Hematopoietic multipotent progenitor cell treated with erythropoietin and hydrocortisone succinate and interleukin-3 and kit ligand, for 8 days (in vitro differentiated cells): ENCODE measurements around the gene MICAL1.

Experiments
- DNase-seq: peaks from one replicate; pipeline ENCODE4 v3.0.0-alpha.2; 2015

The MICAL1 gene

GRCh38 chr6:109455437-109456110, at the start of gene MICAL1:
Gene MICAL1, minus strand, starts transcription at chr6:109455772. Its CDS starts 1,576 bp downstream, at chr6:109454196.
- peak; percentile 75 for DNase-seq

DNA sequence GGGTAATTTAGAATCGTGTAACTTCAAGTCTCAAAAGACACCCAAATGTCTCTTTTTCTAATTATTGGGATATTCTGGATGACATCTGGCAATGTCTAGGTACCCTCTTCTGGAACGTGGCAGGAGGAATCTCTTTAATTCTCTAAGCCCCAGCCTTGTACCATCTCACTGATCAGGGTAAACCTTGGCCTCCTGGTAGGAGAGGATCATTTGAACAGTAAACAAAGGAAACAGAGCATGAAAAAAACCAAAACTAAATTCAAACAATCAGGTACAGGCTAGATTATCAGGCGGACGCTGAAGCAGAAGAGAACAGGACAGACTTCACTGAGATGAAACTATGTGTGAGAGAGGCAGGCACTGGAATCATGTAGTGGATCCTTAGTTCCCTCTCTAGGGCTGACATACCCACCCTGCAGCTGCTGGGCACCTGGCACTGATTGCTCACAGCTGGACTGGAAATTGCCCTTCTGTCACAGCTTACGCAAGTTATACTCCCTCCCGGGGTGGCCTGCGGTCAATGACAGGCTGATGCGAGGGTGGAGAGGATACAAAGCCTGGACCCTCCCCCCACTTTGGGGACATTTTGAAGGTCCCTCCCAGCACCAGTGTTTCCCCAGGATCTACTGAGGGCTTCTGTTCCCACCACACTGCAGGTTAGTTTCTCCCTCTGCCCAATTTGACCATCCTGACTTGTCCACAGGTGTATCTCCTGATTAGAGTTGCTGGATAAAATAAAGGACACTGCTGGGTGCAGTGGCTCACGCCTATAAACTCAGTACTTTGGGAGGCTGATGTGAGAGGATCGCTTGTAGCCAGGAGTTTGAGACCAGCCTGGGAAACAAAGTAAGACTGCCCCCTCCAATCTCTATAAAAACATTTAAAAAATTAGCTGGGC, 48.0 kb upstream of the MICAL1 start:
- no peak for DNase-seq

DNA sequence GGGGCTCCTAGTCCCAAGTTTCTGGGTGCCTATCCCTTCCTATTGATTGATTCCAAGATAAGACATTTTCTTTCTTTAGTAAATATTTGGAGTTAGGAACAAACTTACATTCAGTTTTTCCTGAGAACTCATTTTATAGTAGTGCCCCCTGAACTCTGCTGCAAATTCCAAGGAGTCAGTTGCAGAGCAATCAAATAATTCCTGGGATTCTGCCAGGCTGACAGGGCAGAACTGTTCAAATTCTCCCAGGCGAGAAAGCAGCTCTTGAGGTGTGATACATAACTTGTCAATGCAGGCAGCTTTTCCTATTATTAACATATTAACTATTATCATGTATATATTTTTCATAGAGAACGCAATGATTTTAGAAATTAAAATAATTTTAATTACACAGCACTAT, 43.4 kb upstream of the MICAL1 start:
- DNase-seq, result no peak

GRCh38 chr6:109498052-109498451, 42.5 kb upstream of the MICAL1 start:
- no peak for DNase-seq

- no peak for DNase-seq
Observed at GRCh38 chr6:109496036-109496772, 40.6 kb upstream of the MICAL1 start.

- no peak for DNase-seq
Observed at GRCh38 chr6:109493865-109494264, 38.3 kb upstream of the MICAL1 start.

GRCh38 chr6:109491207-109491938, 35.8 kb upstream of the MICAL1 start:
- peak; percentile 29 for DNase-seq

DNA sequence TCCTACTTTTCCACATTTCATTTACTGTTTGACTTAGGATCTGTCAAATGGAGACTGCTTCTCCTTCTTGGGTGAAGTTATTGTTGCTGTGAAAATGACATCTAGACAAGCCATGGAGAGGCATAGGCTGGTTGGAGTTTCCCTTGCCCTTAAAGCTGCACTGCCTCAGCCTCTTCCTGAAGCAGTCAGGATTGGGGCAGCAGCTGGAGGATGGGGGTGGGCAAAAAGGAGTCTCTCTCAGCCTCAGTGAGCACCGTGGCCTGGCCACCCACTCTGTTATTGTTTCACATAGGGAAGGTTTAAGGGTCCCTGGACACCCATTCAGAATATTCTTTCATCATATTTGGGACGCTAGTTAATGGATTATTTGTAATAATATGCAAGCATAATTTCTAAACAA, 35.1 kb upstream of the MICAL1 start:
- no peak for DNase-seq

DNA sequence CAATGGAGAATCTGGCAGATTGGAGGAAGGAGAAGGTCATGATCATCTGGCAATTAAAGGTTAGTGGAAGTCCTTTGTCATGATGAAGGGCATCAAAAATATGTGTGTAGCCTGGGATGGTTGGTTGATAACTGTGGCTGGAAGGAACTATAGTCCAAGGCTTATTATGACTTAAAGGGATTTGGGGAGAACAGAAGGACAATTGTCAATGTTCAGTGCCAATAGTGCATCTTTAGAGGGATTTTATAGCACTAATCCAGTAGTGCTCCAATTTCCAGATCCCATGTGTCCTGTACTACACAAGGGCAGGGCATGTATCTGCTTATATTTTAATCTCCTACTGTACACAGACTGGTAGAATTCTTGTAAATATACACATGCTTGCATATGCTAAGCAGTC, 32.4 kb upstream of the MICAL1 start:
- DNase-seq, result no peak

DNA sequence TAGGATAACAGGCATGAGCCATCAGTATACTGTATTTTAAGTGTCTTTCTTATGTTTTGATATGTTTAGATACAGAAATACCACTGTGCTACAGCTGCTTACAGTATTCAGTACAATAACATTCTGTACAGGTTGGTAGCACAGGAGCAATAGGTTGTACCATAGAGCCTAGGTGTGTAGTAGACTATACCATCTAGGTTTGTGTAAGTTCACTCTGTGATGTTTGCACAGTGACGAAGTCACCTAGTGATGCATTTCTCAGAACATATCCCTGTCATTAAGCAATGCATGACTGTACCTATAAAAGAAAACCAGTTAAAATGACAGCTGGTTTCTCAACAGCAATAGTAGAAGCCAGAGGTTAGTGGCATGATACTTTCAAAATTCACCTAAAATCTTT, 30.5 kb upstream of the MICAL1 start:
- no peak for DNase-seq

GRCh38 chr6:109485266-109485935, 29.8 kb upstream of the MICAL1 start:
- no peak for DNase-seq

- DNase-seq, result no peak
Observed at GRCh38 chr6:109484122-109484521, 28.6 kb upstream of the MICAL1 start.

DNA sequence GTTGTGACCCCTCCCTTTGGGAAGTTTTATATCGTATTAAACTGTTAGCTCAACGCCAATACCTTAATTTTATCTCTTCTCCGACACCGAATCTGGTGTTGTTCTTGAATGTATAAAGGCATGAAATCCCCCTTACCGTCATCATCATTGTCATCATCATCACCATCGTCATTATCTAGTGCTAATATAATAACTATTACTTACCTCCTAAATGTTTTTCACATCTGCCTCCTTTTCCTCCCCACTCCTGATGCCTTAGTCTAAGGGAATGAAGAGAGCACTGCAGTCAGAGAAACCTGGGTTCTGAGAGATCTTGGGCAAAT, 28.1 kb upstream of the MICAL1 start:
- DNase-seq, result no peak

- DNase-seq, result peak; percentile 88
Observed at GRCh38 chr6:109482905-109483734, 27.5 kb upstream of the MICAL1 start, which contains the start of gene ZBTB24. Gene ZBTB24, minus strand, starts transcription at chr6:109483219. Its CDS starts 1,193 bp downstream, at chr6:109482026.

- DNase-seq, result no peak
Observed at GRCh38 chr6:109480993-109481480, 25.5 kb upstream of the MICAL1 start.

DNA sequence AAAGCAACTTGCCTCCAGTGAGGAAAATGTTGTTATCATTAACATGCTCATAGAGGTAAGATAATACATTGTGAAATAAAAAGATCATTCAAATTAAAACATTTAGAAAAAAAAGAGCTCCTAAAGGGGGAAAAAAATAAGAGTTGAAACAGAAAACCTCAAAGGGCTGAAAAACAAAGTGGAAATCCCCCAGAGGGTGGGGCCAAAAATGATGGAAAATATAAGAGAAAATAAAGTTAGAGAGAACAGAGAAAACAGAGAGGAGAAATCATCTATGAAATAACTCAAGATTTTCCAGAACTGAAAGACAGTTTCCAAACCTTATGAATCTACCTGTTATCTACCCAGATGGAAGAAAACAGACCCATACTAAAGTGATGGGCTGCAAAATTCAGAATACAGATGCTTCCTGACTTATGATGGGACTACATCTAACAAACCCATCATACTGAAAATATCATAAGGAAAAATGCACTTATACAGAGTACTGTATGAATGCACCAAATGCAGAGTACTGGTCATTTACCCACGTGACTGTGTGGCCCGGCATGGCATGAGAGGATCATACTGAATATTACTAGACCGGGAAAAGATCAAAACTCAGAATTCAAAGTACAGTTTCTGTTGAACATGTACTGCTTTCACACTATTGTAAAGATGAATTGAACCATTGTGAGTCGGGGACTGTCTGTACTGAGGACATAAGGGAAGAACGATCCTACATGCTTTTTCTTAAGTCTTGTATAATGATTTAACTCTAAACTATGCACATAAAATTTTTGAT, 23.5 kb upstream of the MICAL1 start:
- no peak for DNase-seq

DNA sequence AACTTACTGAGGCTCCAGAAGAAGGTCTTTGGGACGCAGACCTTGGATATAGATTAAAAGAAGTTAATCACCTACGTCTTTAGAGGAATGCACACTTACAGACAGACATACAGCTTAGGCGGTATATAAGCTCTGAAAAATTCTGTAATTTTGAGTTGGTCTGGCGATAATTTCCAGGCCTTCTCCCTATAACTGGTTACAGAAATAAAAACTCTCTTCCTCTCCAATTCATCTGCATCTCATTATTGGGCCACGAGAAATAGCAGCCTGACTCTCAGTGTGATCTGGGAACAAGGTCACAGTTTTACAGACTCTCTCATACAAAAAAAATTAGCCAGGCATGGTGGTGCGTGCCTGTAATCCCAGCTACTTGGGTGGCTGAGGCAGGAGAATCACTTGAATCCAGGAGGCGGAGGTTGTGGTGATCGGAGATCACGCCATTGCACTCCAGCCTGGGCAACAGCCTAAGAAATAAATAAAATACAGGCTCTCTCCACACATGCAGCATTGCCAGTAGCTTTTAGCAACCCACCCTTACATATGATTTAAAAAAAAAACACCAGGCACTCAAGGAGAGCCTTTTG, 22.7 kb upstream of the MICAL1 start:
- DNase-seq, result no peak

DNA sequence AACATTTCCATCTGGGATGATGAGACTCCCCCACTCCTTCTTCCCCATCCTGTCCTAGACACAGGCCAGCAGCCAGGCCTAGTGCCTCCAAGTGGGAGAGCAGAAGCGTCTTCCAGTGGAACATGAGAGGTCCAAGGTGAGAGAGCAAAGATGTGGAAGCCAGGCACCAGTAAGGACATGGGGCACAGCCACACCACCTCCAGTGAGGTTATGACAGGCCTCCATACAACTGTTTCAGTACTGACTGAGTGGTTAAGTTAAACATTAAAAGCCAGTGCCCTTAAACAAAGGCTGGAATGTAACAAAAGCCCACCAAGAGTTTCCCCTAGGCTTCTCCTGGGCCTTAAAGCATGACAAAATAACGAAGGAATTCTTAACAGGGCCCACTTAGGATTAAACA, 22.2 kb upstream of the MICAL1 start:
- no peak for DNase-seq

DNA sequence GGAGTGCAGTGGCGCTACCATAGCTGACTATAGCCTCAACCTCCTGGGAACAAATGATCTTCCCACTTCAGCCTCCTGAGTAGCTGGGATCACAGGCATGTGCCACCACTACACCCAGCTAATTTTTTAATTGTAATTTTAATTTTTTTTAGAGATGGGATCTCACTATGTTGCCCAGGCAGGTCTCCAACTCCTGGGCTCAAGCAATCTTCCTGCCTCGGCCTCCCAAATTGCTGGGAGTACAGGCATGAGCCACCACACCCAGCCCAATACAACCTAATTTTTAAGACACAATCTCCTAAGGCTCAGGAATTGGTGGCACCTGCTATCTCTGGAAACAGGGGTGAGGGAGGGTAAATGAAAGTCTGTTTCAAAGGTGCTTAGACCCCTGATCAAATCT, 21.6 kb upstream of the MICAL1 start:
- DNase-seq, result no peak

DNA sequence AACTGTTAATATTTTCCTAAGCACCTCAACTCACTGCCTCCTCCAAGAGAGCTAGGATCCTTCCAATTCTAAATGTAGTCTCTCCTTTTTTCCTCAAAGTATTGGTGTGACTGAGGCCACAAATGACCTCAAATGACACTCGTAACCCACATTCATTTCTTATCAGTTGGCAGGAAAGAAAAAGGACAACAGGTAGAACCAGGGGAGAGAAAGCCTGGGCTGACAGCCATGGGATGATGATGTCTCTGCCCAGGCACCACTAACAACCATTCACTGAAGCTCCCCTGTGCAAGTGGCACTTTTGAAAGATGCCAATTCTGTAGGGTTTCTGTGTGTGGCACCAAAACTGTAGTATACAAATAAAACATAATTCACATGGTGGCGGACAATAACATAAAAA, 20.1 kb upstream of the MICAL1 start:
- DNase-seq, result no peak
